Sigmoid colon (tissue), 4 donors: Measurements from ENCODE around the gene RARA.

Experiments
- POLR2AphosphoS5 ChIP-seq, 4 donors: sonication (generic); formaldehyde crosslinking; IDR thresholded peaks; one replicate each; pipeline ENCODE4 v1.6.1; 2017; ENCODE audit warnings: antibody characterized with exemption in 4 of 4
- TF ChIP-seq, protein P1 (sequence below), 4 experiments: fragments of 450-650 bp in 3 of 4; fragments of 200-600 bp in 1 of 4; IDR thresholded peaks; one replicate each; pipeline ENCODE4 v1.5.1; 2016 to 2019; ENCODE audit warnings: antibody characterized with exemption in 4 of 4, mild to moderate bottlenecking in 3 of 4, moderate library complexity in 2 of 4

DNA sequence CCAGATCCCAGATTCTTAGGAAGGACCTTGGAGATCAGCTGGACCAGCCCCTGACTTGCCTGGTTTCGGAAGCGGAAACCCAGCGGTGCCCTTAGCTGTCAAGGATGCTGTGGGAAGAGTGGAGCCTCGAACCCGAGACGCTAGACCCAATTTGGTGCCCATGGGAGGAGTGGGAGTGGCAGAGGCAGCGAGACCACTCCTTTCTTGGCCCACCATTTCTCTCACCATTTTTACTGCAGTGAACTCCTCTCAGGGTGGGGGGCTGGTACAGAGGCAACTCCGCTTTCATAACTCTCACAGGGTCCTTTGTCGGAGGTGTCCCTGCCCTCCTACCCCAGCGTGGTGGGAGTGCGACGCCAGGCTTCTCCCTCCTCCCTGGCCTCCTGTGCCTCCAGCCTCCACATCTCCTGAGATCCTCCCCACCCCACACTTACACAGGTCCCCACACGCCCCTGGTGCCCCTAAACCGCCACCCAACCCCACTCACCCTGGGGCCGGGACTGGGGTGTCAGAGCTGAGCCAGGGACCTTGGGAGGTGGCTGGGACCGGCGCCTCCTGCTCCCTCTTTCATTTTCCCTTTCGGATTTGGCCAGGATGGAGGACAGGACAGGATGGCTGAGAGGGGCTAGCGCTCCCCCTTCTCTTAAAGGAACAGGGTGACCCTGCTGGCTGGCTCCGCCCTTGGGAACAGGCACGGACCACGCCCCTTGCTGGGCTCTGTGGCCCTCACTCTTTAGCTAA lies 55.3 kb downstream of the RARA start, which contains the start of gene GJD3:
- TF ChIP-seq, protein P1, sequence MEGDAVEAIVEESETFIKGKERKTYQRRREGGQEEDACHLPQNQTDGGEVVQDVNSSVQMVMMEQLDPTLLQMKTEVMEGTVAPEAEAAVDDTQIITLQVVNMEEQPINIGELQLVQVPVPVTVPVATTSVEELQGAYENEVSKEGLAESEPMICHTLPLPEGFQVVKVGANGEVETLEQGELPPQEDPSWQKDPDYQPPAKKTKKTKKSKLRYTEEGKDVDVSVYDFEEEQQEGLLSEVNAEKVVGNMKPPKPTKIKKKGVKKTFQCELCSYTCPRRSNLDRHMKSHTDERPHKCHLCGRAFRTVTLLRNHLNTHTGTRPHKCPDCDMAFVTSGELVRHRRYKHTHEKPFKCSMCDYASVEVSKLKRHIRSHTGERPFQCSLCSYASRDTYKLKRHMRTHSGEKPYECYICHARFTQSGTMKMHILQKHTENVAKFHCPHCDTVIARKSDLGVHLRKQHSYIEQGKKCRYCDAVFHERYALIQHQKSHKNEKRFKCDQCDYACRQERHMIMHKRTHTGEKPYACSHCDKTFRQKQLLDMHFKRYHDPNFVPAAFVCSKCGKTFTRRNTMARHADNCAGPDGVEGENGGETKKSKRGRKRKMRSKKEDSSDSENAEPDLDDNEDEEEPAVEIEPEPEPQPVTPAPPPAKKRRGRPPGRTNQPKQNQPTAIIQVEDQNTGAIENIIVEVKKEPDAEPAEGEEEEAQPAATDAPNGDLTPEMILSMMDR (IDR thresholded peaks at IDR 0.05), result no peak
- TF ChIP-seq POLR2AphosphoS5 (IDR thresholded peaks at IDR 0.05), result no peak
